Activated CD4-positive, CD25-positive, alpha-beta regulatory T cell (primary cell): ENCODE measurements around the gene CD44.

Experiments
- DNase-seq, 4 experiments: peaks; one replicate each; lab custom pipeline; 2025; lab: John Stamatoyannopoulos, UW

Gene CD44

DNA sequence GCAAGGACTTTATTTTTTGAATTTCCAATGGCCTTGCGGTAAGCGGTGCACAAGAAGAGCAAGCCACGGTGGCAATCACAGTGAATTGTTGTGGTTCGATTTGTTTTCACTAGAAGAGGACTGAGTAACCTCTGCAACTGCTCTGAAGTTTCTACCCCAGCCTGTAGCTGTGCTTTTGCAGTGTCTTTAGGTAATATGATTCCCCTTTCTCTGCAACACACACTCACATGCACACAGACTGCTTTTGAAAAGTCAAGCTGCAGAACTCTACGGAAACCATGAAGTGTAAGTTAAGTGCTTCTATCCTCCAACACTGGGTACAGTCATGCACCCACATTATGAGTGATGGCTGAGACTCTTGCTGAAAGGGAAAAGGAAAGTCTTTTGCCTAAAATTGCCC is 38.4 kb downstream of the CD44 start:
- DNase-seq: no peak

DNA sequence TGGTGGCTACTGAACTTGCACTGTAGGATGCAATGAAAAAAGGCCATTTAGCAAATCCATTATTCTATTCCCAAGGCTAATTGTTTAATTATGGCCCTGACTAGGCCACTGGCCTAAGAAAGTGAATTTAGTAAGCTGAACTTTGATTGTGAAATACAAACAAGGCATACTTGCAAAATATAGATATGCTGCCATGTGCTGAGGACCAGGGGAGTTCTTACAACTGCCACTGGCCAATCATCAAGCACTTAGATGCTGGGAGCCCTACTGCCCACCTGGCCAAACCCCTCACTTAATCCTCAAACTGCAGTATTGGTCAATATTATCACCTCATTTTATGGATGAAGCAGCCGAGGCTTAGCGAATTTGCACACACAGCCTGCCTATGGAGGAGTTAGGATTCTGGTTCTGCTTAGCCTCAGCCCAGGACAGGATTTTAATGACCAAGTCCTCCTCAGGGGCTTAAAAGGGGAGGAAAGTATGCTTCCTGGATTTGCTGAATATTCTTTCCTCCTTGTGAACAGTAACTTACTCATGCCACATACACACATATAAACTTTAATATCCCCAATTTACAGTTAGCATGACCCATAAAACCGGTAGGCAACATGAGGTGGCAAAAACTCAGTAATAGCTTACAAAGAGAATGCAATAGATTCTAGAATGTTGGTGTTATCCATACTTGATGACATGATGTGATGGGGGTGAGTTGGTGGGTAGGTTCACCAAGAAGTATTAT is 39.3 kb downstream of the CD44 start:
- no peak for DNase-seq

DNA sequence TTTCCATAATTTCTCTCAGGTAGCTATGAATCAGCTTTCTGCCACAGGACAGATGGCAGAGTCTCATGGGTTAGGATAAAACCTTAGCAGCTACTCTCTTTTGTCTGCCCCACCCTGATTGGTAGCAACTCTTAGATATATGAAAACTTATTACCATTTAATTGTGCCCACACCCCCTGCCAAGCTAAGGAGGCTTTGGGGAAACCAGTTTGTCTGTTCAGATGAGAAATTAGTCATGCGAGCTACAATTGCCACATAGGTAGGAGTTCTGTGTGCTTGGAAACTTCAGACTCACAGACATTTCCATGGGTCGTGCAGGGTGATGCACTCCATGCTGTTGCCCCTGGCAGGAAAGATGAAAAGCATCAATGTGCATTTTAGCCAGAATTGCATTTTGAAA is 39.9 kb downstream of the CD44 start:
- DNase-seq: no peak

DNA sequence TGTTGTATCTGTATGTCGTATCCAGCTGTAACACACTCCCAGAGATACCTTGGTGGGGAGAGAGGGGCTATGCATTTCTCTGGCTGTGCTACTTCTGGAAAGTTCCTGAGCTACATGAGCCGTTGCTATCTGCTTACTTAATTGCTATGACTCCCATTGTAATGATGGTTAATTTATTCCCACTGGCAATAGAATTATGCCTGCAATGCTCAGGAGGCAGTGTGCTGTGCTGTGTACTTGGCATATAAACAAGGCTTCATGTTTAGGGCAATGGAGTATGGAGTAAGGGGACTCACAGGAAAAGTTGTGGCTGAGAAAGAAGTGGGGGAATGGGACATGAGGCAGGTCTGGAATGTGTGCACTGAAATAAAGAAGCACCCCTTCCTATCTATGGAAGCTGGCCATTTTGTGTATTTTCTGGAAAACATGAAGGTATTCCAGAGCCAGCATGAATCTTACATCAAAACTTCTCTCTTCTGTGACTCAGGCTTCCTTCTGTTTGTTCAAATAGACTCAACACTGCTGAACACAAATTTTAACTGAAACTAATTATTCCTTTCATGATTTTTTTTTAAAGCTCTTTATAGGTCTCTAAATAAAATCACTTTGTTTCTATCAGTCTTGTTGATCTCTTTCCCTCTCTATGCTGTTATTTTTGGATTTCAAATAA is 40.6 kb downstream of the CD44 start:
- DNase-seq: no peak

DNA sequence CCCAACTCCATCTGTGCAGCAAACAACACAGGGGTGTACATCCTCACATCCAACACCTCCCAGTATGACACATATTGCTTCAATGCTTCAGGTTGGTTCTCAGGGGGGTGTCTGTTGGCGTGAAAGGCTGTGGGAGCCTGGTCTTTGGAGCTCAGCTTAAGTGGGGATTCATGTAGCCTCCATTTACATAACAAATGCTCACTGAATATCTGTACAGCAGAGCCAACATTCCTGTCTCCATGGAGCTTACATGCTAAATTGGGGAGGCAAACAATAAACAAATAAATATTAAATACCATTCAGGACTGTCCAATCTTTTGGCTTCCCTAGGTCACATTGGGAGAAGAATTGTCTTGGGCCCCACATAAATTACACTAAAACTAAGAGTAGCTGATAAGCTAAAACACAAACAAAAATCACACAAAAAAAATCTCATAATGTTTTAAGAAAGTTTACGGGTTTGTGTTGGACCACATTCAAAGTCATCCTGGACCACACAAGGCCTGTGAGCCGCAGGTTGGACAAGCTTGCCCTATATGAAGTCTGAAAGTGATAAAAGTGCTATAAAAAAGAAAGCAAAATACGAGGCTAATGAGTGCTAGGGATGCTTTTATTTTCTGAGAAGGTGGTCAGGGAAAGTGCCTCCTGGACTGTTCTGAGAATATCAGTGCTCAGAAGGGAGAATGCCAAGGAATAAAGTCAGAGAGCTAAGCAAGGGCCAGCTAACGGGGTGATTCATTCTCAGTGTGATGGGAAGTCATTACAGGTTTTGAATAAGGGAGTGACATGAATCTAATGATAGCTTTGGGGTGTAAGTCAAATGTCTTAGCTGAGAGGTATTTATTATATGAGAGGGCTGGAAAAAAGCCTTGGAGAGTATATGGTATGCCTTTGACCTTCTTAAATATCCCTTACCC is 41.6 kb downstream of the CD44 start:
- DNase-seq: no peak

DNA sequence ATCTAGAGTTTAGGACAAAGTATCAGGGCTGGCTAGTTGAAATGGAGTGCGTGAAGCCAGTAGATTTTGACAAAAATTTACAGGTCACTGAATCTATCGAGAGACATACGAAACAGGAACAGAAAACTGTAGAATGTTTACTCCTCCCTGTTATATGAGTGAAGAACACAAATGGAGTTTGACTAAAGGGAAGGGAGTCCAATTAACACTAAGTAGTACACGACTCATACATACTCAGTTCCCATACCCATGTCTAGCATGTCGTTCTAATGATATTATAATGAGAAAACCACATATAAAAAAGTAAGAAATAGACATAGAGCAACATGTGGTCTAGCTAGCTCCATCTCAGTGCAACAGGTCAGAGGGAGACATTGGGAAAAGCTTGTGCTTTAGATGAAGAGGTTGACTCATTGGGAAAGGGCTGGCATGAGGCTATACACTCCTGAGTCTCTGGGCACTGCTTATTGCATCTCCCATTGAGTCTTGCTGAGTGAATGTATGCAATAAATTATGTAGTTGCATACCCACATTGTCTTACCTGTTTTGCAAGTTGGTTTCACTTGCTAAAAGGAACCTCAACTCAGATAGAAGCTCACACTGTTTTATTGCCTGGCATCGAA is 43.5 kb downstream of the CD44 start:
- DNase-seq: no peak

DNA sequence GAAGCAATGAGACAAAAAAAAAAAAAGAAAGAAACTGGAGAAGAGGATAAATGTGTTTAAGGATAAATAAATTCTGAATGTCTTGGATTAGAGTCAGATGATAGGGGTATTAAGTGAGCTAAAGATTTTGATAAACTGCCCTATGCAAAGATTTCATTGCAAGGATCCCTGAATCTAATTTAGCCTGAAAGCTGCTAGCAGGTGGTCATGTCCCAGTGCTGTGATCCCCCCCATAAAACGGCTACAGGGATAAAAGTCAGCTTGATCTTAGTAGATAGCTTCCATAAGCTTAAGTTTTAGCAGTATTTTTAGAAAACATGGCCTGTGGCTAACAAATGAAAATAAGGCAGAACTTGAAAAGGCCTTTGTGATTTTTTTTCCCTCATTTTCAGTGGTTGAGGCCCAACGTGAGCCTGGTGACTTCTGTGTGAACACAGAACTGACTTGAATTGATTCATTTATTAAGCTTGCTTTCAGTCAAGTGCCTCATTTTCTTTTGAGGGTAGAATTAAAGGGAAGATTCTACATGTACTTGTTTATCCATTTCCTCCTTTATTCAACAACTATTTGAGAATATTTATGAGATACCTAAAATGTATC is 44.5 kb downstream of the CD44 start:
- DNase-seq: no peak

DNA sequence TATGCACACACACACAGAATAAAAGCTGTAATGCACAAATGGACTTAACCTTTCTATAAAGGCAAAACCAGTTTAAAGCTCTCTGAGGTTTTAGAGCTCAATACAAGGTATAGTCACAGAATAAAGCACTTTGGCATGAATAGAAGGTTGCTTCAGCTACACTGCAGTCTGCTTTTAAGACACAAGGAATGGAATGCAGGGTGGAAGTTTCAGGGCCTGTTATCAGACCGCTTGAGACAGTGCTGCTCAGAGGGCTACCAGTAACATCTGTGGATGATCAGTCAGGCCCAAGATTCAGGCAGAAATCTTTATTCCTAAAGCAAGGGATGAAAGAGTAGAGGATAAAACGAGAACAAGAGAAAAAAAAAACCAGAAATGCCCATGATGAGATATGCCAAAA is 46.7 kb downstream of the CD44 start:
- no peak for DNase-seq

DNA sequence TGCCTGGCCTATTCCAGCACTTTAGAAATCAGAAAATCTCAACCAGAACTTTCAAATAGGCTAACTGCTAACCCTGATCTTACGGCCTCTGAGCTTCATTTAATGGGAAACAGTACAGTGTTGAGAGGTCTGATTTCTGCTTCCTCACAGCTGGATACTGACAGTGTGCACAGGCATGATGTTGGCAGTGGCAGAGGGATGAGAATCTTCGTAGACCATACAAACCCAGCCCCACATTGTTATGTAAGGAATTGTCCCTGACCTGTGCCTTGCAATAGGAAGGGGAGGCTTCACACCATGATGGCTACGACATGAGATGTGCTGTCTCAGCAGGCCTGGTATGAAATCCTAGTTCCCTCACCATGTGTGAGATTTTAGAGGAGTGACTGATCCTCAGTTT is 49.0 kb downstream of the CD44 start:
- DNase-seq: no peak

DNA sequence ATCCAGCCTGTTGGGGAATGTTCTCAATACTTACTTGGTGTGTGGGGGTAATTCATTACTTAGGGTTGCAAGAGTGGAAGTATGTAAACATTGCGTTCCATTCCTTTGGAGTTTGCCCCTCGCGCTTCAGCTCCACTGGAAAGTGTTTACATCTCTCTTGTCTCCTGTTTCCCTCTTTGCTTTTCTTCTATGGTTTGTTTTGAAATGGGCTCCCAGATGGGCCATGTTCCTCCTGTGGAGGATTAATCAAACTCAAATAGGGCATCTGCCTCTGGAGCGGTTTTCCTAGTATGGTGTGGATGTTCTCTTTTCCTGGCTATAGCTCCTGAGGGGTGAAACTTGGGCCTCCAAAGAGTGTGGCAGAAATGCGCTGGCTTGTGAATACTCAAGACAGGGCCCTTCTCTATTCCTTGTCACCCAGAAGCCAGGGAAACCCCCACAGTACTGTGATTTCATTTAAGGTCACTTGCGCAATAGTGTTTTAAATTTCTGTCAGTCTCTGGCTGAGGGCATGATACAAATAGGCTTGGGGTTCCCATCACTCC is 51.9 kb downstream of the CD44 start:
- no peak for DNase-seq

DNA sequence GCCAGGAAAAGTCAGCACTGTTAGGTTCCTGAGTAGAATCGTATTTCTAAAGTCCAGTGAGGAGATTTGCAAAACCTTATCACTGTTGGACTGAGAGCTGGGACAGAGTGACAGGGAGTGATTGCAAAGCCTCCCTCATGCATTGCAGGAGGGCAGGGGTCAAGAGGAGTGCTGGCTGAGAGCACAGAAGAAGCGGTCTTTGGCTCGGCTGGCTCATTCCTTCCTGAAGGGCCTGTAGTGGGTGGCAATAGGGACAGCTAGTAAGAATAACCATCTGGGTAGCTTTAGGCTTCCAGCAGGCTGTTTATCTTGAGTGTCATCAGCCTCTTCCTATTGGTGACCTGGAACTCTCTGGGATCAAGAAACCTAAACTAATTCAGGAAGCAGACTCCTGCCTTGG is 53.4 kb downstream of the CD44 start:
- DNase-seq: no peak

DNA sequence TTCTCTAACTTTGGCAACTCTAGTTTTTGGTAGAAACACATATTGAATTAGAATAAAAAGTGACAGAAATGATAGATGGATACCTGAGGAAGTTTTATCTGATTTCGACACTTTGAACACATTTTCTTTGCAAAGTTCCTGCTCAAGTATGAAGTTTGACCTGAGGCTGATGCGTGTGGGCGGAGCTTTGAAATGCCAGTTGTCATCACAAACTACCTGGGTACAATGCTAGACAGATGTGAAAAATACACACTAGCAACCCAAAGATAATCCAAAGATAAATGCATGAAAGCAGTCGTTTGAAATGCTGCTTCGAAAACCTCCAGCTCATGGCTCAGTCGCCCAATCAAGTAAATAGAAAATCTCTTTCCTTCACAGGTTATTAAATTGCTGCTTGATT is 54.8 kb downstream of the CD44 start:
- DNase-seq: no peak

DNA sequence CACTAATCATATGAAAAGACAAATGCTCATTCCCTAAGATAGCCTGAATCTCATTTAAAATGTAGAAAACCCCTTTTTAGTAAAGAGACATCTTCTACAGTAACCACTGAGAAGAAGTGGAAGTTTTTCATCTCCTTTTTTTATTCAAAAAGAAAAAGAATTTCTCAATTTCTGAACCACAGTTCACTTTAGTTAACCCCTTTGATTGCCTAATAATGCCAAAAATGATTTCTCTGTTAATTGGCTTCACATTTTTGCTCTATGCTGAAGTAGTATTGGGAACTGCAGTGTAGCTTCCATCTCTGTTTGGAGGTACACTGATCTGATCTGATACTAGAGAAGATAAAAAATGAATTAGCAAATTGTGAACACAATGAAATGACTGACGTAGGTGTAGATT is 58.3 kb downstream of the CD44 start:
- no peak for DNase-seq

DNA sequence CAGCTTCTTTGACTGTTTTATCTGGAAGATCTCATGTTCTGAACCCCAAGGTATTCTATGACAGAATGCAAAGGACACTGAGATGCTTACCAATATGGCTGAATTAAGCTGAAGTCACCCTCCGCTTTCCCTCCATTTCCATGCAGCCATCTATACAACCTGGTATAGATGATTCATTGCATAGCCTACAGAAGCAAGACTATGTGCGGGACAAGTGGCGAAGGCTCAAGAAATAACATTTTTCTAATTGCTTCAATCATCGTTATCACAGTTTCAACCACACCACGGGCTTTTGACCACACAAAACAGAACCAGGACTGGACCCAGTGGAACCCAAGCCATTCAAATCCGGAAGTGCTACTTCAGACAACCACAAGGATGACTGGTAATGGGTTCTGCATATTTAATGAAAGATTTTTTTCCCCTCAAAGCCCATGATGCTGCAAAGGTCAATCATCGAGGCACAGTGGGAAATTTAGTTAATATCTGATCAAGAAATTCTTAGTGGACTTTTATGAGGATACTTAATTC is 61.9 kb downstream of the CD44 start:
- no peak for DNase-seq

DNA sequence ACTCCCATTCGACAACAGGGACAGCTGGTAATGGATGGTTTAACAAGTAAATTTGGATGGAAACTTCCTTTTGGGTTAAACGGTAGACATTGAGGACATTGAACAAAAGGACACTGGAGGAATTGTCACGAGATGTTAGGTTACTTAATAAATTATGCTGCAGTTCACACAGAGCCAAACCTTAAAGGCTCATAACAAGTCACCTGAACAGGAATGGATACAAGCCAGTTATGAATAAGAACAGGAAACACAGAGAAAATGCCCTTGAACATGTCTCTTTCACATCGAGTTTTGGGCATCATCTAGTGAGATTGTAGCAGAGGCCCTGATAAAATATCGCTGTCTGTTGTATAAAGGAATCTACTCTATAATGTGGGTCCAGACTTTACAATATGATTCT is 65.6 kb downstream of the CD44 start:
- no peak for DNase-seq

DNA sequence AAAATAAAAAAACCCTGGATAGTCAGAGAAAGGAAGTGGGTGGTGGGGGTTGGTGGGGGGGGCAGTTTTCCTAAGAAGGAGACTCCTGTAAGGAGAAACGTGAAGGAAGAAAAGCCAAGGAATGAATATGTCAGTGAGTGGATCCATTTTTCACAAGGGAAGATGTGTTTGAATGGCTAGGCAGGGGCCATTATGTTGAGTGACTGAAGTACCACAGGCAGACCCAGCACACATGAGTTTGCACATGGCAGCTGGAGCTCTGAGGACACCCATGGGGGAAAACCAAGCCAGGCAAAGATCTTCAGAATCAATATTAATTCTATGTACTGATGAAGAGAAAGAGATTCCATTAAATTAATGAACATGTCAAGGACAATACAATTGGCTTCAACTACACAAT is 67.6 kb downstream of the CD44 start:
- DNase-seq: no peak

DNA sequence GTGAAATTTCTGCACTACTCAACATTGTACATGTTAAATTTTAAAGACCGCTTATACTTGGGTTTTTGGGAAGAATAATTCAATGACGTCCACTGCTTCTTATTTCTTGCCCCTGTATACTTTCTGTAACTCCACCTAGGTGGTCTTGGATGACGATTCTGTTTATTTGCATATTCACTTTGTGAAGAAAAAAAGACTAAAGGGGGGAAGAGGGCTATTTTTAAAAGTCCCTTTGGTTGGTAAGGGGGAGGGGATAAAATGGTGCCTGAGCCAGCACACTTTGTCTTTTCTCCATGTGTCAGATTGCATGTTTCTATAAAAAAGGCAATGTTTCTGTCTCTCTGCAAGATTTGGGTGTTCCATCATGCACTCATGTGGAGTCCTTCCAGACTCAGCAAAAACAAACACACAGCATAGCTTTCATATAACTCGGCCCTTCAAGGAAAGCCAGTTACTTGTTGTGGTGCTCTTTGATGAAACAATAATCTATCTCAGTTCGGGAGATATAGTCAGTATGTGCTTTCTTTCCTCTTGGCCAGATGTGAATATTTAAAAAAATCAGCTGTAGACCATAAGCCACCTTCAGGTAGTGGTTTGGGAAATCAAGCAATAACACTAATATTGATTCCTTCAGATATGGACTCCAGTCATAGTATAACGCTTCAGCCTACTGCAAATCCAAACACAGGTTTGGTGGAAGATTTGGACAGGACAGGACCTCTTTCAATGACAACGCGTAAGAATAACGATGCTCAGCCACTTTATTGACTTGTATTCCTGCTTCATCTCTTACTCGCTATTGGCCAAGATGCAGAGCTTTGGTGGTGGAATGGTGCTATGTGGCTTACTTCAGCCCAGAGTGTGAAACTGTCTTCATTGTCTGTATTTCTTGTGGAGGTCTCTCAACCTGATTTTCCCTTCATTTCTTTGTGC is 68.8 kb downstream of the CD44 start:
- DNase-seq: no peak

DNA sequence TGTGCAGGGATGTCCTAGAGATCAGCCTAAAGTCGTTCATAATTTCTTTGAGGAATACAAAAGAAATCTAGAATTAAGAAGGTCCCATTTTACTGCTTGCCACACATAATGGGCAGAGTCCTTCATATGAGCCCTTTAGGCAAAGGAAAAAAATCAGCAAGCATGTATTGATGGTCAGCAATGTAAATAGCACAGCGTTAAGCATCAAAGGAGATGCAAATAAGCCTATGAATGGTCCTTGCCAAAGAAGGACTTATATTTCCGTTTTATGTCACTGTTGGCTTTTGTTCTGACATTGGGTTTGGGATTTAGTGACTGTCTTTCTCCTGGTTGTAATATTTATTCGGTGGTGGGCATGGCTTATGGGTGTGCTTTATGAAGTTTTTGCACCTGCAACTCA is 69.8 kb downstream of the CD44 start:
- no peak for DNase-seq

DNA sequence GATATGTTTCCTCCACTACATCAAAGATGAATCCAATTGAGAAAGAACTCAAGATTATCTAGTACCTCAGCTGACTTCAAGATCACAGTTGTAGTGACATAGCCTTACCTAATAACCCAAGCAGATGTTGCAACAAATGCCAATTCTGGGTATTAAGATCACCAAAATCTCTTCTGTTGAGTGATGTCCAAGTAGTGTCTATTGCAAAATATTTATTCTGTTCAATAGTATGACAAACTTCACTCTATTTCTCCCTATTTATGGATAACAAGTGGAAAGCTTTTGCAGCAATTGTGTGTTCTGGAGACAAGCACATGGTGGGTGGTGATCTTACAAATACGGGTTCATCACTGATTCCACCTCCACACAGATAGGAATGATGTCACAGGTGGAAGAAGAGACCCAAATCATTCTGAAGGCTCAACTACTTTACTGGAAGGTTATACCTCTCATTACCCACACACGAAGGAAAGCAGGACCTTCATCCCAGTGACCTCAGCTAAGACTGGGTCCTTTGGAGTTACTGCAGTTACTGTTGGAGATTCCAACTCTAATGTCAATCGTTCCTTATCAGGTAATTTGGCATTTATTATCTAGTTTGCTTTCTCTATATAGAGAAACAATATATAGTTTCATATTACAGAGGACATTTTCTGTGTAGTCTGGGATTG is 72.0 kb downstream of the CD44 start:
- DNase-seq: no peak

DNA sequence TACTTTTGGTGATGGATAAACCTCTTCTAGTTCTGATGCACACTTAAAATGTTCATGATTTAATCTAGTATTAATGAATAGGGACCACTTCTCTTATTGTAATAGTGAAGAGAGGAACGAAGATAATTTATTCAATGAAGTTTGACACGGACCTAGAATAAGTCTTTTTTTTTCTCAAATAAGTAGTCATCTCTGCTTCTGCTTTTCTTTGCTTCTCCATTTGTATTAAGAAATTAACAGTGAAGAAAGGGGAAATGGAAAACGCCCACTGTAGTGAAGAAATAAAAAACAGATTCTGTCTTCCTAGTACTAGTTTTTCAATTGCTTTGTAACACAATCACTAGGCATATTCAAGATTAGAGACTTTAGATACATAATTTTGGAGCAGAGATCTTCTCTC is 73.0 kb downstream of the CD44 start:
- no peak for DNase-seq
